ENCODE data around the gene RER1.

The RER1 gene

GRCh38 chr1:2352897-2353550, 38.6 kb upstream of the RER1 start:
- peaks cover 6% of the 10 kb centered on the region for H3K27me3 Mint-ChIP-seq (ENCODE audit: low read depth, poor library complexity)
- H3K4me3 Mint-ChIP-seq, result no peak overlapping the region
- DNase-seq, result peak; percentile 2
- H3K9me3 Mint-ChIP-seq, result no peaks in the 10 kb centered on the region
- peaks cover 52% of the 10 kb centered on the region for H3K4me1 Mint-ChIP-seq
- TF ChIP-seq CTCF (IDR thresholded peaks at IDR 0.05), result no peak
- H3K27ac Mint-ChIP-seq, result peak overlapping the region; percentile 78
- H3K36me3 Mint-ChIP-seq (ENCODE audit: low read depth), result no peaks in the 10 kb centered on the region

GRCh38 chr1:2353551-2354438, 37.8 kb upstream of the RER1 start:
- Mint-ChIP-seq H3K4me3 (no peak overlapping the region), H3K4me1 (peaks cover 50% of the 10 kb centered on the region), H3K9me3 (no peaks in the 10 kb centered on the region), H3K36me3 (ENCODE audit: low read depth) (no peaks in the 10 kb centered on the region), H3K27me3 (ENCODE audit: low read depth, poor library complexity) (peaks cover 6% of the 10 kb centered on the region), H3K27ac (peak overlapping the region; percentile 78)
- DNase-seq, result no peak
- no peak for TF ChIP-seq CTCF (IDR thresholded peaks at IDR 0.05)

- H3K4me3 Mint-ChIP-seq, result no peak overlapping the region
- H3K27me3 Mint-ChIP-seq (ENCODE audit: low read depth, poor library complexity), result peaks cover 7% of the 10 kb centered on the region
- TF ChIP-seq CTCF (IDR thresholded peaks at IDR 0.05), result no peak
- no peak overlapping the region for H3K27ac Mint-ChIP-seq
- H3K9me3 Mint-ChIP-seq, result no peaks in the 10 kb centered on the region
- H3K36me3 Mint-ChIP-seq (ENCODE audit: low read depth), result no peaks in the 10 kb centered on the region
- DNase-seq, result peak; percentile 3
- H3K4me1 Mint-ChIP-seq, result peaks cover 41% of the 10 kb centered on the region
Measured at GRCh38 chr1:2354511-2355372, 36.9 kb upstream of the RER1 start.

- DNase-seq, result peak; percentile 4
- no peak overlapping the region for H3K4me3 Mint-ChIP-seq
Measured at GRCh38 chr1:2355373-2356261, 36.0 kb upstream of the RER1 start.

More at GRCh38 chr1:2355373-2356261, 36.0 kb upstream of the RER1 start:
- Mint-ChIP-seq H3K9me3 (peaks cover 4% of the 10 kb centered on the region), H3K36me3 (ENCODE audit: low read depth) (peaks cover 5% of the 10 kb centered on the region), H3K4me1 (peaks cover 47% of the 10 kb centered on the region), H3K27ac (no peak overlapping the region), H3K27me3 (ENCODE audit: low read depth, poor library complexity) (peaks cover 7% of the 10 kb centered on the region)
- TF ChIP-seq CTCF (IDR thresholded peaks at IDR 0.05), result no peak
